ENCODE results near the gene SINHCAF.
"Not testable (repeated sequence)": the region's sequence is repeated elsewhere in the genome, so short reads cannot be mapped to it uniquely, and the experiment has no call there.

SINHCAF gene

GRCh38 chr12:31245822-31246469 is 80.0 kb downstream of the SINHCAF start:
- Histone ChIP-seq H3K4me1 (ENCODE audit: control insufficient read depth, insufficient read depth, low read length, unreplicated experiment) (no peaks in the 10 kb centered on the region), H3K36me3 (ENCODE audit: insufficient read depth, low read length) (no peaks in the 10 kb centered on the region), H3K79me2 (ENCODE audit: control insufficient read depth, insufficient read depth, low read length, unreplicated experiment) (no peaks in the 10 kb centered on the region), H2AFZ (ENCODE audit: low read length, unreplicated experiment) (no peak overlapping the region), H3K27ac (ENCODE audit: low read depth, low read length) (no peak overlapping the region), H3K4me3 (ENCODE audit: low read depth, low read length) (no peak overlapping the region), H3K27me3 (ENCODE audit: insufficient read depth, low read length) (peaks cover 13% of the 10 kb centered on the region)

GRCh38 chr12:31242418-31242817 is 83.5 kb downstream of the SINHCAF start:
- not testable (repeated sequence) for H2AFZ ChIP-seq (ENCODE audit: low read length, unreplicated experiment); H3K79me2 ChIP-seq (ENCODE audit: control insufficient read depth, insufficient read depth, low read length, unreplicated experiment); H3K27ac ChIP-seq (ENCODE audit: low read depth, low read length); H3K4me3 ChIP-seq (ENCODE audit: low read depth, low read length); H3K36me3 ChIP-seq (ENCODE audit: insufficient read depth, low read length); H3K4me1 ChIP-seq (ENCODE audit: control insufficient read depth, insufficient read depth, low read length, unreplicated experiment)
- peaks cover 36% of the 10 kb centered on the region for H3K27me3 ChIP-seq (ENCODE audit: insufficient read depth, low read length)

- Histone ChIP-seq H3K4me1 (ENCODE audit: control insufficient read depth, insufficient read depth, low read length, unreplicated experiment) (no peaks in the 10 kb centered on the region), H3K4me3 (ENCODE audit: low read depth, low read length) (peak overlapping the region; percentile 72), H3K27ac (ENCODE audit: low read depth, low read length) (no peak overlapping the region), H3K36me3 (ENCODE audit: insufficient read depth, low read length) (no peaks in the 10 kb centered on the region), H3K79me2 (ENCODE audit: control insufficient read depth, insufficient read depth, low read length, unreplicated experiment) (no peaks in the 10 kb centered on the region), H2AFZ (ENCODE audit: low read length, unreplicated experiment) (peak overlapping the region; percentile 92), H3K27me3 (ENCODE audit: insufficient read depth, low read length) (peaks cover 71% of the 10 kb centered on the region)
These were observed 87.1 kb downstream of the SINHCAF start for GRCh38 chr12:31238764-31239387.

GRCh38 chr12:31238333-31238732 is 87.6 kb downstream of the SINHCAF start:
- H2AFZ ChIP-seq (ENCODE audit: low read length, unreplicated experiment) = peak overlapping the region; percentile 92

DNA sequence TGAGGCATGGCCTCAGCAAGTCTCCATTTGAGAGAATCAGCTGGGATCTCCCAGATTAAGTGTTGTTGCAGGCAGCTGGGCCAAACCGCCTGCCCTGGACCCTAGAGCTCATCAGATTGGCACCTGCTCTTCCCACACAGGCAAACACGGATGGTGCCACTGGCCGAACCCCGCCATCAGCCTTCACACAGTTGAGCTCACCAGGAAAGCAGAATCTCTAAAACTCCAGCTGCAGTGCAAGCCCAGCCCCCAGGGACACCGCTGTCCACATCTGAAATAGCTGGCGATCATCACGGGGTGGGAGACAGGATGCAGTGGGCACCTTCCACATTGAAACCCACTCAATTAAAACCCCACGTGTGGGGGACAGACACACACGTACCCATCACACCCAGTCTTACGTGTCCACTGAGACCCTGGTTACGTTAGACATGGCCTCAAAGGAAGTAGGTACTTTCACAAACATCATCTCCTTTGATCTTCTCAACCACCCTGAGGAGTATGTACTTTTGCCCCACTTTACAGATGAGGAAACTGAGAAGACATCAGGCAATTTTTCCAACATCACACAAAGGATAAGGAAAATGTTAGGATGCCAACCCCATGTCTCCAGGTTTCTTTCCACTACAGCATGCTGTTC is 88.8 kb downstream of the SINHCAF start:
- Histone ChIP-seq H2AFZ (ENCODE audit: low read length, unreplicated experiment) (no peak overlapping the region), H3K27ac (ENCODE audit: low read depth, low read length) (no peak overlapping the region), H3K4me1 (ENCODE audit: control insufficient read depth, insufficient read depth, low read length, unreplicated experiment) (no peaks in the 10 kb centered on the region), H3K4me3 (ENCODE audit: low read depth, low read length) (no peak overlapping the region), H3K27me3 (ENCODE audit: insufficient read depth, low read length) (peaks cover 87% of the 10 kb centered on the region), H3K79me2 (ENCODE audit: control insufficient read depth, insufficient read depth, low read length, unreplicated experiment) (no peaks in the 10 kb centered on the region), H3K36me3 (ENCODE audit: insufficient read depth, low read length) (no peaks in the 10 kb centered on the region)

More at GRCh38 chr12:31238333-31238732, 87.6 kb downstream of the SINHCAF start:
- not testable (repeated sequence) for H3K79me2 ChIP-seq (ENCODE audit: control insufficient read depth, insufficient read depth, low read length, unreplicated experiment); H3K27ac ChIP-seq (ENCODE audit: low read depth, low read length); H3K36me3 ChIP-seq (ENCODE audit: insufficient read depth, low read length); H3K4me1 ChIP-seq (ENCODE audit: control insufficient read depth, insufficient read depth, low read length, unreplicated experiment)
- Histone ChIP-seq H3K27me3 (ENCODE audit: insufficient read depth, low read length) (peaks cover 76% of the 10 kb centered on the region), H3K4me3 (ENCODE audit: low read depth, low read length) (peak overlapping the region; percentile 72)

GRCh38 chr12:31235868-31236395 is 90.0 kb downstream of the SINHCAF start:
- H3K79me2 ChIP-seq (ENCODE audit: control insufficient read depth, insufficient read depth, low read length, unreplicated experiment) = no peaks in the 10 kb centered on the region

GRCh38 chr12:31234955-31235867 is 90.7 kb downstream of the SINHCAF start:
- Histone ChIP-seq H3K36me3 (ENCODE audit: insufficient read depth, low read length) (no peaks in the 10 kb centered on the region), H2AFZ (ENCODE audit: low read length, unreplicated experiment) (no peak overlapping the region), H3K27me3 (ENCODE audit: insufficient read depth, low read length) (peaks cover 81% of the 10 kb centered on the region), H3K27ac (ENCODE audit: low read depth, low read length) (no peak overlapping the region), H3K4me3 (ENCODE audit: low read depth, low read length) (no peak overlapping the region), H3K4me1 (ENCODE audit: control insufficient read depth, insufficient read depth, low read length, unreplicated experiment) (no peaks in the 10 kb centered on the region), H3K79me2 (ENCODE audit: control insufficient read depth, insufficient read depth, low read length, unreplicated experiment) (no peaks in the 10 kb centered on the region)

More at GRCh38 chr12:31235868-31236395, 90.0 kb downstream of the SINHCAF start:
- Histone ChIP-seq H3K36me3 (ENCODE audit: insufficient read depth, low read length) (no peaks in the 10 kb centered on the region), H3K27ac (ENCODE audit: low read depth, low read length) (no peak overlapping the region), H2AFZ (ENCODE audit: low read length, unreplicated experiment) (no peak overlapping the region), H3K27me3 (ENCODE audit: insufficient read depth, low read length) (peaks cover 86% of the 10 kb centered on the region), H3K4me3 (ENCODE audit: low read depth, low read length) (no peak overlapping the region), H3K4me1 (ENCODE audit: control insufficient read depth, insufficient read depth, low read length, unreplicated experiment) (no peaks in the 10 kb centered on the region)

DNA sequence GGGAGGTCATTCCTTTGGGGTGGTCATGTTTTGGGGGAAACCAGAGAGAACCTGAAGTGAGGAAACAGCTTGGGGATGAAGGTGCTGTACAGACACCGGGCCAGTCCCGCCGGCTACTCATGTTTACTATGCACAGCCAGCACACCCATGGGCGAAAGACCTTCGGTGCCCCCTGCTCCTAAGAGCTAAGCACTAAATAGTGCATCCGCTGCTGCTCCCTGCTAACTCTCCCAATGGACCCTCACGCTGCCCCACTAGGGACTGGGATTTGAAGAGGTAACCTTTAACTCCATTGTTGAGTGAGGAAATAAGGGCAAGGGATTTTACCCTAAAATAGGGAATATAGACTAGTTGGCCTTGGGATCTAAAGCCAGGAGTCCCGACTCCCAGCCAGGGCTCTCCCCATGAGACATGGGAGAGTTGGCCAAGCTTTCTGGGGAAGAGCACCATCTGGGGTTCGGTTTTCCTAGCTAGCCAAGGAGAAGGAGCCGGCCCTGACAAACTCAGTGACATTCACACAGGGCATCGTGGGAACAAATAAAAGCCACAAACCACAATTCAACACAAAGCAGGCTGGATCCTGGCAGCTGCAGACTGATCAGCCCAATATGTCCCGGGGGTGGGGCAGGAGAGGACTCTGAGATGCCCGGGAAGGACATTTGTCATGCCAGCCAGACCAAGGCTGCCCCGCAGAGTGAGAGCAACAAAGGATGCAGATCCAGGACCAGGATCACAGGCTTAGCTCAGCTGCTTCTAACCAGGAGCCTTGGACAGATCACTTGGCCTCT is 91.7 kb downstream of the SINHCAF start:
- Histone ChIP-seq H3K36me3 (ENCODE audit: insufficient read depth, low read length) (no peaks in the 10 kb centered on the region), H3K27me3 (ENCODE audit: insufficient read depth, low read length) (peaks cover 80% of the 10 kb centered on the region), H3K4me1 (ENCODE audit: control insufficient read depth, insufficient read depth, low read length, unreplicated experiment) (no peaks in the 10 kb centered on the region), H3K27ac (ENCODE audit: low read depth, low read length) (no peak overlapping the region), H3K79me2 (ENCODE audit: control insufficient read depth, insufficient read depth, low read length, unreplicated experiment) (no peaks in the 10 kb centered on the region), H3K4me3 (ENCODE audit: low read depth, low read length) (no peak overlapping the region), H2AFZ (ENCODE audit: low read length, unreplicated experiment) (no peak overlapping the region)

DNA sequence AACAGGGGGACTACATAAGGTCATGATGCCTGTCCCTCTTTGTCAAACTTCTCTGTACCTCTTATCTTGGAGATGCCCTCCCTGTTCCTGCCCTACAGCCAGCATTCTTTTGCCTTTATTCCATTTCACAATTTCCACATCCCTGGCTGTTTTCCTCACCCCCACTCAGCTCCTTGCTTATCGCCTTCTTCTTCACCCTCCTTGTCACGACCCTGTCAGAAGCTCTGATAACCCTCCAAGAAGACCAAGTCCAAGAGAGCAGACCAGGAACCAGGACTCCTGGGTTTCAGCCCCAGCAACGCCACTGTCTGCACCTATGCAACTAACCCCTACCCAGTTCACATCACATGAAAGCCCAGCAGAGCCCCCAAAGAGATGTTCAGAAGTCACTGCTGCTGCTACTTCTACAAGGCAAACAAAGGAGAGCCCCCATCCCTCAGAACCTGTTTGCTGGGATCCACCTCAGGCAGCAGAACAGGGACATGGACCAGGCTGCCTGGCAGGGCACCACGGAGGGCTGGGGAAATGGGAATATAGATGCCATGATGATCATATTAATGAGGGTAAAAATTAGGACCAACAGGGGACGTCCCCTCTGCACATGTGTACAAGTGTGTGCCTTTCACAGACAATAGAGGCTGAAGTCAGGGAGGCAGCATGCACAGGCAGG is 92.8 kb downstream of the SINHCAF start:
- no peak overlapping the region for H3K4me3 ChIP-seq (ENCODE audit: low read depth, low read length)
- no peaks in the 10 kb centered on the region for H3K4me1 ChIP-seq (ENCODE audit: control insufficient read depth, insufficient read depth, low read length, unreplicated experiment)
- no peak overlapping the region for H2AFZ ChIP-seq (ENCODE audit: low read length, unreplicated experiment)
- H3K36me3 ChIP-seq (ENCODE audit: insufficient read depth, low read length) = no peaks in the 10 kb centered on the region
- H3K79me2 ChIP-seq (ENCODE audit: control insufficient read depth, insufficient read depth, low read length, unreplicated experiment) = no peaks in the 10 kb centered on the region
- H3K27me3 ChIP-seq (ENCODE audit: insufficient read depth, low read length) = peaks cover 73% of the 10 kb centered on the region
- no peak overlapping the region for H3K27ac ChIP-seq (ENCODE audit: low read depth, low read length)
